ENCODE data around the gene CDC26. TPM values are rescaled to one million over a fixed set of nuclear protein-coding genes. Genes with fewer than 3 reads are reported as not detected.
"Not testable (repeated sequence)": the region's sequence is repeated elsewhere in the genome, so short reads cannot be mapped to it uniquely, and the experiment has no call there.

Gene CDC26
- total and polyA plus RNA-seq, 4 donors: 23.1 to 134 (median 32.9) TPM

DNA sequence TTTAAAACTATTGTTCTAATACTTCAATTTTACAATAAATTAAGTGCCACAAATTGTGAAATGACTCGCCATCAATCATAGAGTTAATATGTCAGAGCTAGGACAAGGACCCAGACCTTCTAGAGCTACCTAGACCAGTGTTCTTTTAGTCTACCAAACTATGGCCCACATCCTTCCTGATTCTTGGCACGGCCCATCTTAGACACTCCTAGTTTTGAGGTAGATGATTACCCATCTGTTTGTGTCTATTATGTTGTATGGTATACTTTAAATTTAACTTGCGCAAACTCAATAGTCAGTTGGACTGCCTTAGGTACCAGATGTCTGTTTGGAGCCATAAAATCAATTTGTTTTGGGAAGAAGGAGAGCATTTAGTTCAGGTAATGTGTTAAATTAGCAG is 17.5 kb downstream of the CDC26 start:
- no peak overlapping the region for H3K27ac ChIP-seq (ENCODE audit: low read depth in 1 of 2, low read length in 2 of 2)
- H3K27me3 ChIP-seq (ENCODE audit: control insufficient read depth in 1 of 2, insufficient read depth in 2 of 2, low read length in 1 of 2): no peaks in the 10 kb centered on the region
- no peak overlapping the region for H3K4me3 ChIP-seq (ENCODE audit: low read length in 2 of 2)
- no peaks in the 10 kb centered on the region for H3K4me1 ChIP-seq (ENCODE audit: control insufficient read depth in 1 of 2, insufficient read depth in 2 of 2, low read length in 2 of 2)
- DNase-seq: no peak
- peaks cover 5 to 13% of the 10 kb centered on the region in 2 donors for H3K36me3 ChIP-seq (ENCODE audit: control insufficient read depth in 1 of 2, insufficient read depth in 2 of 2, low read length in 1 of 2)
- WGBS, 2 donors: 96 to 99% methylated on average over 3 of the region's 3 CpGs
- intact Hi-C loops (cut with DNase I): no loop called here
- no peak for ATAC-seq (ENCODE audit: low FRiP score)
- H3K9me3 ChIP-seq (ENCODE audit: control insufficient read depth, low read length): no peaks in the 10 kb centered on the region

DNA sequence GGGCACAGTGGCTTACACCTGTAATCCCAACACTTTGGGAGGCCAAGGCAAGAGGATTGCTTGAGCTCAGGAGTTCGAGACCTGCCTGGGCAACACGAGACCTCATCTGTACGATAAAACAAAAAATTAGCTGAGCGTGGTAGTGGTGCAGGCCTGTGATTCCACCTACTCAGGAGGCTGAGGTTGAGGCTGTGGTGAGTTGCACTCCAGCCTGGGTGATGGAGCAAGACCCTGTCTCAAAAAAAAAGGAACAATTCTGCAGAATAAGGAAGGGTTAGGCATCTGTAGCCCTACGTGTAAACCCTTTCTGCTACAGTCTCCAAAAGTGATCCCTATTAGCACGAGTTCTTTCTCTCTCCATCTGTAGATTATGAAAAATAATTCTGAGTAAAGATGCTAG is 19.9 kb downstream of the CDC26 start:
- intact Hi-C loops (cut with DNase I): no loop called here
- WGBS, 2 donors: 94 to 95% methylated on average over 6 of the region's 6 CpGs
- no peaks in the 10 kb centered on the region for H3K9me3 ChIP-seq (ENCODE audit: control insufficient read depth, low read length)
- no peaks in the 10 kb centered on the region for H3K27me3 ChIP-seq (ENCODE audit: control insufficient read depth in 1 of 2, insufficient read depth in 2 of 2, low read length in 1 of 2)
- H3K36me3 ChIP-seq (ENCODE audit: control insufficient read depth in 1 of 2, insufficient read depth in 2 of 2, low read length in 1 of 2): peaks cover 5 to 10% of the 10 kb centered on the region in 2 donors
- no peak overlapping the region for H3K4me3 ChIP-seq (ENCODE audit: low read length in 2 of 2)
- no peaks in the 10 kb centered on the region for H3K4me1 ChIP-seq (ENCODE audit: control insufficient read depth in 1 of 2, insufficient read depth in 2 of 2, low read length in 2 of 2)
- DNase-seq (no peak), ATAC-seq (ENCODE audit: low FRiP score) (no peak)
- no peak overlapping the region for H3K27ac ChIP-seq (ENCODE audit: low read depth in 1 of 2, low read length in 2 of 2)

DNA sequence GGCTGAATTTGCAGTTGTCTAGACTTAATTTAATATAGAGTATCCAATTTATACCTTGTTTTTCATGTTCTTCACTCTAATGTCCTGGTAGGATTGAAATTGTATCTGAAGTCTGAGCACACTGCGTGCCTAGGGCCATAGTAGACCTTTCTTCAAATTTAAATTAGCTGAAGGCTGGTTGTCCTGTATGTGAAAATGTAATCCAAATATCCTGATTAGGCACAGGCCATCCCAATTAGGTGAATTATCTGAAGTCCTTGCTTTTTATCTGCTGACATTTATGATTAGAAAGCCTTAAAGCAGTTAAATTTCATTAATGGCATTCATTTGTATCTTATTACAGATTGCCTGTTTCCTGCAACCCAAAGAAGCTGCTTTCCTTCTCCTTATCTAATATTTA is 20.4 kb downstream of the CDC26 start:
- H3K4me1 ChIP-seq (ENCODE audit: control insufficient read depth in 1 of 2, insufficient read depth in 2 of 2, low read length in 2 of 2): no peaks in the 10 kb centered on the region
- intact Hi-C loops (cut with DNase I): no loop called here
- 95 to 97% methylated on average over 1 of the region's 1 CpG for WGBS, 2 donors
- H3K27ac ChIP-seq (ENCODE audit: low read depth in 1 of 2, low read length in 2 of 2): no peak overlapping the region
- no peaks in the 10 kb centered on the region for H3K9me3 ChIP-seq (ENCODE audit: control insufficient read depth, low read length)
- H3K36me3 ChIP-seq (ENCODE audit: control insufficient read depth in 1 of 2, insufficient read depth in 2 of 2, low read length in 1 of 2): peaks cover 5 to 10% of the 10 kb centered on the region in 2 donors
- no peak for ATAC-seq (ENCODE audit: low FRiP score)
- no peak for DNase-seq
- no peaks in the 10 kb centered on the region for H3K27me3 ChIP-seq (ENCODE audit: control insufficient read depth in 1 of 2, insufficient read depth in 2 of 2, low read length in 1 of 2)
- H3K4me3 ChIP-seq (ENCODE audit: low read length in 2 of 2): no peak overlapping the region

DNA sequence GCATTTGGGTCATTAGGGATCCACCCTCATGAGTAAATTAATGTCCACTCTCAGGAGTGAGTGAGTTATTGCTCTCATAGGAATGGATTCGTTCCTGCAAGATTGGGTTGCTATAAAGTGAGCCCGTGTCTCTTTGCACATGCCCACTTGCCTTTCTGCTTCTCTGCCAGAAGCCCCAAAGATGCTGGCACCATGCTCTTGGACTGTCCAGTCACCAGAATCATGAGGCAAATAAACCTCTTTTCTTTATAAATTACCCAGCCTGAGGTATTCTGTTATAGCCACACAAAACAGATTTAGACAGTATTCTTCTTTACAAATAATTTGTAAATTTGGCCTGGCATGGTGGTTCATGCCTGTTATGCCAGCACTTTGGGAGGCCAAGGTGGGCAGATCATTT is 24.6 kb downstream of the CDC26 start:
- no peak for ATAC-seq (ENCODE audit: low FRiP score)

DNA sequence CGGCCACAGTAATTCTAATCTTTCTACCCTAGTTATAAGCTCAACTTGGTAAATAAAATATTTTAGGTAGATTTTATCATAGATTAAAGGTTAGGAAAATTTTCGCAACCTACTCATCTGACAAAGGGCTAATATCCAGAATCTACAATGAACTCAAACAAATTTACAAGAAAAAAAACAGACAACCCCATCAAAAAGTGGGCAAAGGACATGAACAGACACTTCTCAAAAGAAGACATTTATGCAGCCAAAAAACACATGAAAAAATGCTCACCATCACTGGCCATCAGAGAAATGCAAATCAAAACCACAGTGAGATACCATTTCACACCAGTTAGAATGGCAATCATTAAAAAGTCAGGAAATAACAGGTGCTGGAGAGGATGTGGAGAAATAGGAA is 25.7 kb downstream of the CDC26 start:
- H3K27me3 ChIP-seq (ENCODE audit: control insufficient read depth in 1 of 2, insufficient read depth in 2 of 2, low read length in 1 of 2); H3K36me3 ChIP-seq (ENCODE audit: control insufficient read depth in 1 of 2, insufficient read depth in 2 of 2, low read length in 1 of 2); H3K4me1 ChIP-seq (ENCODE audit: control insufficient read depth in 1 of 2, insufficient read depth in 2 of 2, low read length in 2 of 2); ATAC-seq (ENCODE audit: low FRiP score); DNase-seq; H3K27ac ChIP-seq (ENCODE audit: low read depth in 1 of 2, low read length in 2 of 2); H3K9me3 ChIP-seq (ENCODE audit: control insufficient read depth, low read length); H3K4me3 ChIP-seq (ENCODE audit: low read length in 2 of 2); intact Hi-C loops (cut with DNase I): not testable (repeated sequence)
- 98 to 100% methylated on average over 2 of the region's 2 CpGs for WGBS, 2 donors

More for the DNA sequence above, 24.6 kb downstream of the CDC26 start:
- Histone ChIP-seq H3K27ac (ENCODE audit: low read depth in 1 of 2, low read length in 2 of 2) (no peak overlapping the region), H3K27me3 (ENCODE audit: control insufficient read depth in 1 of 2, insufficient read depth in 2 of 2, low read length in 1 of 2) (no peaks in the 10 kb centered on the region), H3K4me3 (ENCODE audit: low read length in 2 of 2) (no peak overlapping the region), H3K4me1 (ENCODE audit: control insufficient read depth in 1 of 2, insufficient read depth in 2 of 2, low read length in 2 of 2) (no peaks in the 10 kb centered on the region), H3K9me3 (ENCODE audit: control insufficient read depth, low read length) (no peaks in the 10 kb centered on the region), H3K36me3 (ENCODE audit: control insufficient read depth in 1 of 2, insufficient read depth in 2 of 2, low read length in 1 of 2) (no peaks in the 10 kb centered on the region)
- 78 to 83% methylated on average over 2 of the region's 2 CpGs for whole genome bisulfite sequencing, 2 donors
- intact Hi-C loops (cut with DNase I): no loop called here
- DNase-seq: no peak

DNA sequence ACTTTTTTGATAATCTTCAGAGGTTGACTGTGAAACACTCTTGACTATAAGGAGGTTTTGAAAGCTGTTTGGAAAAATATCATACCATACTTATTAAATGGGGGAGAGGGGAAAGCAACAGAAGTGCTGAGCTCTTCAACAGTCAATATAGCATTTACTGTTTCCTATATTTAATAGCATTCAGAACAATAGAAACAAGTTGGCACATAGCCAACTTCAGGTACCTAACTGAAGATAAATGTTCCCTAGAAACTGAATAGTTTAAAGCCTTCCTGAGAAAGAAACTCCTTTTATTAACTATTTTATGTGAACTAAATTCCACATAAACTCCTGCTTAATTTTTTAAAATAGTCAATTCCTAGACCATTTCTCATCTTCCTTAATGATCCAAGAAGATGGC is 27.7 kb downstream of the CDC26 start:
- ATAC-seq (ENCODE audit: low FRiP score) (no peak), DNase-seq (no peak)
- Histone ChIP-seq H3K27ac (ENCODE audit: low read depth in 1 of 2, low read length in 2 of 2) (no peak overlapping the region), H3K36me3 (ENCODE audit: control insufficient read depth in 1 of 2, insufficient read depth in 2 of 2, low read length in 1 of 2) (no peaks in the 10 kb centered on the region), H3K4me1 (ENCODE audit: control insufficient read depth in 1 of 2, insufficient read depth in 2 of 2, low read length in 2 of 2) (no peaks in the 10 kb centered on the region), H3K4me3 (ENCODE audit: low read length in 2 of 2) (no peak overlapping the region), H3K9me3 (ENCODE audit: control insufficient read depth, low read length) (no peaks in the 10 kb centered on the region), H3K27me3 (ENCODE audit: control insufficient read depth in 1 of 2, insufficient read depth in 2 of 2, low read length in 1 of 2) (no peaks in the 10 kb centered on the region)
- intact Hi-C loops (cut with DNase I): no loop called here

DNA sequence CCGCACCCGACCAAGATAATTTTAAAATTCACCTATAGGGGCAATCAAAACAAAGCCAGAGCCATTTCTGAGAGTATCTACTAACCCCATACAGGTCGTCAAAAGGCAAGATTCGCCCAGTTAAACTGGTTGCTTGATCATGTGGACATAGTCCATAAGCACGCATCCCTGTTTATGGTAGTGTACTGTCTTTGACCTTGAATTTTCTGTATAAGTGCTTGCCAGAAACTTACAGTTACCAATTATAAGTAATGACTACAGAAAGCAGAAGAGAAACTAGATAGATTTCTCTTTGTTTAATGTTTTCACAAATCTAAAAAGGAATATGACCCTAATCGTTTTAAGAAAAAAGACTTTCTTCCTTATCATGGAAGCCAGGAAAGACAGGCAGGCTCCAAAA is 28.4 kb downstream of the CDC26 start:
- 88 to 89% methylated on average over 6 of the region's 6 CpGs for WGBS, 2 donors
- no peaks in the 10 kb centered on the region for H3K9me3 ChIP-seq (ENCODE audit: control insufficient read depth, low read length)
- no peak for ATAC-seq (ENCODE audit: low FRiP score)
- no peak for DNase-seq
- H3K27me3 ChIP-seq (ENCODE audit: control insufficient read depth in 1 of 2, insufficient read depth in 2 of 2, low read length in 1 of 2): no peaks in the 10 kb centered on the region
- no peak overlapping the region for H3K27ac ChIP-seq (ENCODE audit: low read depth in 1 of 2, low read length in 2 of 2)
- H3K36me3 ChIP-seq (ENCODE audit: control insufficient read depth in 1 of 2, insufficient read depth in 2 of 2, low read length in 1 of 2): no peaks in the 10 kb centered on the region
- H3K4me1 ChIP-seq (ENCODE audit: control insufficient read depth in 1 of 2, insufficient read depth in 2 of 2, low read length in 2 of 2): no peaks in the 10 kb centered on the region
- H3K4me3 ChIP-seq (ENCODE audit: low read length in 2 of 2): no peak overlapping the region
- intact Hi-C loops (cut with DNase I): no loop called here

DNA sequence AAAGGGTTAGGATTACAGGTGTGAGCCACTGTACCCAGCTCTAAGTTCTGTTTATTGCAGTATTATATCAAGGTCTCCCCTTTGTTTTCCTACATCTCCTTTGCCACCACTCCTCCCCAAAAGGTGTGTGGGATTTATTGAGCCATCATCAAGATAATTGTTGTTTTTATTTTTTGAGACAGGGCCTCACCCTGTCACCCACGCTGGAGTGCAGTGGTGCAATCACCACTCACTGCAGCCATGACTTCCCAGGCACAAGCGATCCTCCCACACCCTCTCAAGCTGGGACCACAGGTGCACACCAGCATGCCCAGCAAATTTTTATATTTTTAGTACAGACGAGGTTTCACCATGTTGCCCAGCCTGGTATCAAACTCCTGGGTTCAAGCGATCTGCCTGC is 29.5 kb downstream of the CDC26 start:
- Histone ChIP-seq H3K27me3 (ENCODE audit: control insufficient read depth in 1 of 2, insufficient read depth in 2 of 2, low read length in 1 of 2) (no peaks in the 10 kb centered on the region), H3K36me3 (ENCODE audit: control insufficient read depth in 1 of 2, insufficient read depth in 2 of 2, low read length in 1 of 2) (no peaks in the 10 kb centered on the region), H3K4me1 (ENCODE audit: control insufficient read depth in 1 of 2, insufficient read depth in 2 of 2, low read length in 2 of 2) (no peaks in the 10 kb centered on the region), H3K4me3 (ENCODE audit: low read length in 2 of 2) (no peak overlapping the region), H3K9me3 (ENCODE audit: control insufficient read depth, low read length) (no peaks in the 10 kb centered on the region), H3K27ac (ENCODE audit: low read depth in 1 of 2, low read length in 2 of 2) (no peak overlapping the region)
- DNase-seq: no peak
- intact Hi-C loops (cut with DNase I): no loop called here
- 90 to 92% methylated on average over 4 of the region's 4 CpGs for WGBS, 2 donors
- no peak for ATAC-seq (ENCODE audit: low FRiP score)

DNA sequence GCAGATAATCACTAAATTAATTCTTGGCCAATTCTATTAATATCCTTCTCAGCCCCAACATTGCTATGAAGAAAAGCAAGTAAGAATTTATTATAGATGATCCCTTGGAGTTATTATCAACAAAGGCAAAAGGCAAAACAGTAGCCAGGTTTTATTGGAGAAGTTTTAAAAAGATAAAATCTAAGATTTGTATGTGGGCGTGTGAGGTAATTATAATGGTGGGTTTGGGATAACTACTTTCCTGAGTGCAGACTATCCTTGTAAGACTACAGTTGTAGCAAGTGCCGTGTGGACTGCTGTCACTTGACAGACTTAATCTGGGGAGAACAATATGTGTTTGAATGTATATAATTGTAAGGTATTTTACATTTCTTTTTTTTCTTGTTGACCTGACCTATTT is 30.8 kb downstream of the CDC26 start:
- 94 to 97% methylated on average over 2 of the region's 2 CpGs for WGBS, 2 donors
- H3K27ac ChIP-seq (ENCODE audit: low read depth in 1 of 2, low read length in 2 of 2): no peak overlapping the region
- no peak for DNase-seq
- ATAC-seq (ENCODE audit: low FRiP score): no peak
- no peaks in the 10 kb centered on the region for H3K36me3 ChIP-seq (ENCODE audit: control insufficient read depth in 1 of 2, insufficient read depth in 2 of 2, low read length in 1 of 2)
- H3K4me1 ChIP-seq (ENCODE audit: control insufficient read depth in 1 of 2, insufficient read depth in 2 of 2, low read length in 2 of 2): no peaks in the 10 kb centered on the region
- H3K27me3 ChIP-seq (ENCODE audit: control insufficient read depth in 1 of 2, insufficient read depth in 2 of 2, low read length in 1 of 2): no peaks in the 10 kb centered on the region
- no peak overlapping the region for H3K4me3 ChIP-seq (ENCODE audit: low read length in 2 of 2)
- intact Hi-C loops (cut with DNase I): no loop called here
- no peaks in the 10 kb centered on the region for H3K9me3 ChIP-seq (ENCODE audit: control insufficient read depth, low read length)

Measured in aorta (tissue), 5 donors.